ENCODE results near the gene AP2M1.

- no peak for TF ChIP-seq ZNF274 (IDR thresholded peaks at IDR 0.05; ENCODE audit: low read depth, low read length)
- TF ChIP-seq YY1 (IDR thresholded peaks at IDR 0.05; ENCODE audit: insufficient read depth, insufficient read length) = no peak
- TF ChIP-seq SUZ12 (IDR thresholded peaks at IDR 0.05; ENCODE audit: extremely low read depth, insufficient read depth, insufficient read length) = no peak
Observed at GRCh38 chr3:184186902-184187207, 12.2 kb downstream of the AP2M1 start.

All from NT2/D1 (cell line).